DND-41 (cell line): ENCODE measurements around the gene ZNF511.

Source experiments
- ATAC-seq: fragments of 200-7000 bp; cut with Tn5 transposase; 3 replicates; pipeline ENCODE4 v1.9.1; 2021; ENCODE audit warnings: low read depth; ENCODE audit not compliant: insufficient read depth
- DNase-seq: peaks from one replicate; pipeline ENCODE4 v3.0.0-alpha.2; 2020
- H2AFZ ChIP-seq: 2 replicates; pipeline ENCODE4 v1.6.0; 2012; ENCODE audit warnings: low read depth, low read length
- H3K27ac ChIP-seq: 2 replicates; pipeline ENCODE4 v1.5.1; 2012; ENCODE audit warnings: low read length, inconsistent platforms
- H3K27me3 ChIP-seq: fragments of 200-600 bp; sonication (generic); 2 replicates; pipeline ENCODE4 v1.6.0; 2012; ENCODE audit warnings: low read length, mild to moderate bottlenecking, inconsistent platforms; ENCODE audit not compliant: insufficient read depth, poor library complexity
- H3K36me3 ChIP-seq: 2 replicates; pipeline ENCODE4 v1.5.1; 2012; ENCODE audit warnings: low read length, inconsistent platforms; ENCODE audit not compliant: insufficient read depth
- H3K4me1 ChIP-seq: 2 replicates; pipeline ENCODE4 v1.5.1; 2012; ENCODE audit warnings: mild to moderate bottlenecking, low read length; ENCODE audit not compliant: insufficient read depth
- H3K4me2 ChIP-seq: 2 replicates; pipeline ENCODE4 v1.6.0; 2012; ENCODE audit warnings: mild to moderate bottlenecking, moderate library complexity, low read length, inconsistent platforms; ENCODE audit not compliant: insufficient read depth
- H3K4me3 ChIP-seq, 2 experiments: fragments of 200-600 bp in 1 of 2; shearing (Covaris generic) in 1 of 2; 2 replicates each; pipeline ENCODE4 v1.5.1; 2012 to 2016; ENCODE audit warnings: inconsistent platforms in 2 of 2, low read length in 2 of 2, mild to moderate bottlenecking in 2 of 2, low read depth in 1 of 2, moderate library complexity in 1 of 2
- H3K79me2 ChIP-seq: 2 replicates; pipeline ENCODE4 v1.6.0; 2012; ENCODE audit warnings: low read length, inconsistent platforms; ENCODE audit not compliant: insufficient read depth
- H3K9ac ChIP-seq: 2 replicates; pipeline ENCODE4 v1.6.0; 2012; ENCODE audit warnings: low read depth, mild to moderate bottlenecking, inconsistent platforms, low read length, moderate library complexity
- H3K9me3 ChIP-seq: 2 replicates; pipeline ENCODE4 v1.5.1; 2012; ENCODE audit warnings: low read length, moderate library complexity, mild to moderate bottlenecking, inconsistent platforms; ENCODE audit not compliant: insufficient read depth, severe bottlenecking
- H4K20me1 ChIP-seq: 2 replicates; pipeline ENCODE4 v1.6.0; 2012; ENCODE audit warnings: low read length; ENCODE audit not compliant: insufficient read depth
- EZH2 ChIP-seq: IDR thresholded peaks from 3 replicates; pipeline ENCODE4 v1.6.1; 2012; ENCODE audit warnings: borderline replicate concordance, low read depth, mild to moderate bottlenecking, moderate library complexity, low read length, inconsistent platforms; ENCODE audit not compliant: severe bottlenecking
- TF ChIP-seq, protein P1 (sequence below): IDR thresholded peaks from 2 replicates; pipeline ENCODE4 v1.5.1; 2012; ENCODE audit warnings: borderline replicate concordance, low read length, moderate library complexity, mild to moderate bottlenecking; ENCODE audit not compliant: poor library complexity, severe bottlenecking; ENCODE audit errors: extremely low read depth

Gene ZNF511

GRCh38 chr10:133277993-133278576 is 30.6 kb upstream of the ZNF511 start:
- Histone ChIP-seq H3K9ac (no peak overlapping the region), H3K79me2 (no peaks in the 10 kb centered on the region), H3K9me3 (no peaks in the 10 kb centered on the region), H3K27ac (no peak overlapping the region), H4K20me1 (peaks cover 11% of the 10 kb centered on the region), H3K27me3 (no peaks in the 10 kb centered on the region), H3K36me3 (peaks cover 43% of the 10 kb centered on the region), H3K4me2 (no peak overlapping the region), H2AFZ (no peak overlapping the region), H3K4me1 (no peaks in the 10 kb centered on the region), H3K4me3 (no peak overlapping the region)
- DNase-seq (no peak), ATAC-seq (no peak)
- TF ChIP-seq, protein P1, sequence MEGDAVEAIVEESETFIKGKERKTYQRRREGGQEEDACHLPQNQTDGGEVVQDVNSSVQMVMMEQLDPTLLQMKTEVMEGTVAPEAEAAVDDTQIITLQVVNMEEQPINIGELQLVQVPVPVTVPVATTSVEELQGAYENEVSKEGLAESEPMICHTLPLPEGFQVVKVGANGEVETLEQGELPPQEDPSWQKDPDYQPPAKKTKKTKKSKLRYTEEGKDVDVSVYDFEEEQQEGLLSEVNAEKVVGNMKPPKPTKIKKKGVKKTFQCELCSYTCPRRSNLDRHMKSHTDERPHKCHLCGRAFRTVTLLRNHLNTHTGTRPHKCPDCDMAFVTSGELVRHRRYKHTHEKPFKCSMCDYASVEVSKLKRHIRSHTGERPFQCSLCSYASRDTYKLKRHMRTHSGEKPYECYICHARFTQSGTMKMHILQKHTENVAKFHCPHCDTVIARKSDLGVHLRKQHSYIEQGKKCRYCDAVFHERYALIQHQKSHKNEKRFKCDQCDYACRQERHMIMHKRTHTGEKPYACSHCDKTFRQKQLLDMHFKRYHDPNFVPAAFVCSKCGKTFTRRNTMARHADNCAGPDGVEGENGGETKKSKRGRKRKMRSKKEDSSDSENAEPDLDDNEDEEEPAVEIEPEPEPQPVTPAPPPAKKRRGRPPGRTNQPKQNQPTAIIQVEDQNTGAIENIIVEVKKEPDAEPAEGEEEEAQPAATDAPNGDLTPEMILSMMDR, result no peak
- no peak for TF ChIP-seq EZH2

DNA sequence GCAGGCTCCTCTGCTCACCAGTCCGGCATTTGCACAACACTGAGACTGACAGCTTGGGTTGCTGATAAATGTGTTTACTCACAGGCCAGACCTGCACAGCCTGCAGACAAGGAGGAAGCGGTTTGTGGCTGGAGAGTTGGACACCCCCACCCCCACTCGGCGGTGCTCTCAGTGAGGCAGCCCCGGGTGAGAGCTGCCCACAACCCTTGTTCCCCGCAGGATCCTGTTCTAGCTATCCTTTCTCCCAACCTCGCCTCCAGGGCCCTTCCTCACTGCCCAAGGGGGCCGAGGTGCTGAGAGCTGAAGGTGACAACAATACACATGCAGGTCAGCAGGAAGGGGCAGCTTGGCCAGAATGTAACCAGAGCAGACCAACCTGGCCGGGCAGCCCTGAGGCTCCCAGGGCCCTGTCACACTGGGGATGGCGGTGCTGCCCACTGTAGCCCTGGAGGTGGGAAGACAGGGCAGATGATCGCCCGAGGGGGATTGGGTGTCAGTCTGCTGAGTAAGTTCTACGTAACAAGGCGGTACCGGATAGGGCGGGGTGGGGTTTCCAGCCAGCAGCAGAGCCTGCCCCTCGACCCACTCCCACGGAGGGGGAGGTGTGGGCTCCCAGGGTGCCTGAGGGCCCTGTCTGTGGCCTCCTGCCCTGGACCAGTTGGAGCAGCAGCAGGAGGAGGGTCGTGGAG is 30.0 kb upstream of the ZNF511 start:
- Histone ChIP-seq H3K9ac (no peak overlapping the region), H3K27ac (no peak overlapping the region), H3K9me3 (no peaks in the 10 kb centered on the region), H3K79me2 (no peaks in the 10 kb centered on the region), H3K27me3 (no peaks in the 10 kb centered on the region), H3K4me3 (no peak overlapping the region), H3K4me2 (no peak overlapping the region), H3K36me3 (peaks cover 49% of the 10 kb centered on the region), H2AFZ (no peak overlapping the region), H4K20me1 (peaks cover 11% of the 10 kb centered on the region), H3K4me1 (no peaks in the 10 kb centered on the region)
- TF ChIP-seq EZH2, result no peak
- TF ChIP-seq, protein P1, result no peak
- DNase-seq, result no peak
- ATAC-seq, result no peak

- Histone ChIP-seq H3K27ac (no peak overlapping the region), H3K36me3 (peaks cover 57% of the 10 kb centered on the region), H3K9me3 (no peaks in the 10 kb centered on the region), H3K27me3 (no peaks in the 10 kb centered on the region), H3K79me2 (no peaks in the 10 kb centered on the region), H3K4me2 (no peak overlapping the region), H4K20me1 (peaks cover 11% of the 10 kb centered on the region), H3K4me3 (no peak overlapping the region), H3K9ac (no peak overlapping the region), H2AFZ (no peak overlapping the region), H3K4me1 (no peaks in the 10 kb centered on the region)
- TF ChIP-seq, protein P1, result no peak
- TF ChIP-seq EZH2, result no peak
- no peak for ATAC-seq
- no peak for DNase-seq
Observed at GRCh38 chr10:133279326-133280226, 29.1 kb upstream of the ZNF511 start.
